ENCODE measurements around the gene FGD6. TPM values are rescaled to one million over a fixed set of nuclear protein-coding genes. Genes with fewer than 3 reads are reported as not detected.
"Not testable (repeated sequence)": the region's sequence is repeated elsewhere in the genome, so short reads cannot be mapped to it uniquely, and the experiment has no call there.

FGD6 gene
- total RNA-seq, 1 donor from 2014 or later: 17.7 TPM

DNA sequence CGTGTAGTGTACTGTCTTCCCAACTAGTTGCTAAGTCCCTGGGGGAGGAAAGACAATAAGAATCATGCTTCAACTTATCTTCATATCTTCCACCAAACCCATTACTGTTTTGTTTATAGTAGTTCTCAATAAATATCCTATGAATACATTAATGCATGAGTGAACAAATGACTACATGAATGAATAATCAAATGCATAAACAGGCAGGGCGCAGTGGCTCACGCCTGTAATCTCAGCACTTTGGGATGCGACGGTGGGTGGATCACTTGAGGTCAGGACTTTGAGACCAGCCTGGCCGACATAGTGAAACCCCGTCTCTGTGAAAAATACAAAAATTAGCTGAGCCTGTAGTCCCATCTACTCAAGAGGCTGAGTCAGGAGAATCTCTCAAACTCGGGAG lies 111.7 kb downstream of the FGD6 start:
- Histone ChIP-seq H3K27me3 (no peaks in the 10 kb centered on the region), H3K27ac (no peak overlapping the region), H3K36me3 (peaks cover 0 to 17% of the 10 kb centered on the region in 2 donors), H3K9me3 (no peaks in the 10 kb centered on the region), H3K4me1 (no peaks in the 10 kb centered on the region), H3K4me3 (no peak overlapping the region)
- no peak for TF ChIP-seq POLR2A (IDR thresholded peaks at IDR 0.05)
- TF ChIP-seq, protein P1, sequence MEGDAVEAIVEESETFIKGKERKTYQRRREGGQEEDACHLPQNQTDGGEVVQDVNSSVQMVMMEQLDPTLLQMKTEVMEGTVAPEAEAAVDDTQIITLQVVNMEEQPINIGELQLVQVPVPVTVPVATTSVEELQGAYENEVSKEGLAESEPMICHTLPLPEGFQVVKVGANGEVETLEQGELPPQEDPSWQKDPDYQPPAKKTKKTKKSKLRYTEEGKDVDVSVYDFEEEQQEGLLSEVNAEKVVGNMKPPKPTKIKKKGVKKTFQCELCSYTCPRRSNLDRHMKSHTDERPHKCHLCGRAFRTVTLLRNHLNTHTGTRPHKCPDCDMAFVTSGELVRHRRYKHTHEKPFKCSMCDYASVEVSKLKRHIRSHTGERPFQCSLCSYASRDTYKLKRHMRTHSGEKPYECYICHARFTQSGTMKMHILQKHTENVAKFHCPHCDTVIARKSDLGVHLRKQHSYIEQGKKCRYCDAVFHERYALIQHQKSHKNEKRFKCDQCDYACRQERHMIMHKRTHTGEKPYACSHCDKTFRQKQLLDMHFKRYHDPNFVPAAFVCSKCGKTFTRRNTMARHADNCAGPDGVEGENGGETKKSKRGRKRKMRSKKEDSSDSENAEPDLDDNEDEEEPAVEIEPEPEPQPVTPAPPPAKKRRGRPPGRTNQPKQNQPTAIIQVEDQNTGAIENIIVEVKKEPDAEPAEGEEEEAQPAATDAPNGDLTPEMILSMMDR (IDR thresholded peaks at IDR 0.05): no peak
- TF ChIP-seq POLR2AphosphoS5 (IDR thresholded peaks at IDR 0.05; ENCODE audit: insufficient read depth in 1 of 2, low read depth in 1 of 2): no peak
- intact Hi-C loops (cut with DNase I): no loop called here
- no peak for DNase-seq (ENCODE audit: extremely low spot score in 2 of 2)

DNA sequence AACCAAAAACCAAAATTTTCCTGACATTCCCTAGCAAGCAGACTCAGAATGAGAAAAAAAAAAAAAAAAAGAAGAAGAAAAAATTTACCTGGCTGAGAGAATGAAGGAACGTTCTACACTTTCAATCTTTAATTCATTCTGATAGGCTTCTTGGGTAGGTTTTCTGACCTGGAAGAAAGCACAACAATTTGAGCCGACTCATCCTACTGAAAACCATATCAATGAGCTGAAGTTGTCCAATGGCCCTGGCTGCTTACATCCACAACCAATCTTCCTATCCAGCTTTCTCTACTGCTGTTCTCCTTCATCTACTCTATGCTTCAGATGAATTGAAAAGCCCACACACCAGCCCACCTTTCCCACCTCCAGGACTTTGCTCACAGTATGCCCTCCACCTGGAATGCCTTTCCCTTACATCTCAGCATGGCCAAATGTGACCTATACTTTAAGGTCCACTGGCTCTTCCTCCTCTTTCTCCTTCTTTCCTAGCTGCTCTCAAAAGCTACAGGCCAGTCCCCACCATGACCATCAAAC lies 112.3 kb downstream of the FGD6 start:
- Histone ChIP-seq H3K4me1 (no peaks in the 10 kb centered on the region), H3K27me3 (no peaks in the 10 kb centered on the region), H3K4me3 (no peak overlapping the region), H3K36me3 (peaks cover 0 to 17% of the 10 kb centered on the region in 2 donors), H3K27ac (no peak overlapping the region), H3K9me3 (no peaks in the 10 kb centered on the region)
- DNase-seq (ENCODE audit: extremely low spot score in 2 of 2): no peak
- intact Hi-C loops (cut with DNase I): no loop called here
- TF ChIP-seq, protein P1 (IDR thresholded peaks at IDR 0.05): no peak
- TF ChIP-seq POLR2AphosphoS5 (IDR thresholded peaks at IDR 0.05; ENCODE audit: insufficient read depth in 1 of 2, low read depth in 1 of 2): no peak
- no peak for TF ChIP-seq POLR2A (IDR thresholded peaks at IDR 0.05)

DNA sequence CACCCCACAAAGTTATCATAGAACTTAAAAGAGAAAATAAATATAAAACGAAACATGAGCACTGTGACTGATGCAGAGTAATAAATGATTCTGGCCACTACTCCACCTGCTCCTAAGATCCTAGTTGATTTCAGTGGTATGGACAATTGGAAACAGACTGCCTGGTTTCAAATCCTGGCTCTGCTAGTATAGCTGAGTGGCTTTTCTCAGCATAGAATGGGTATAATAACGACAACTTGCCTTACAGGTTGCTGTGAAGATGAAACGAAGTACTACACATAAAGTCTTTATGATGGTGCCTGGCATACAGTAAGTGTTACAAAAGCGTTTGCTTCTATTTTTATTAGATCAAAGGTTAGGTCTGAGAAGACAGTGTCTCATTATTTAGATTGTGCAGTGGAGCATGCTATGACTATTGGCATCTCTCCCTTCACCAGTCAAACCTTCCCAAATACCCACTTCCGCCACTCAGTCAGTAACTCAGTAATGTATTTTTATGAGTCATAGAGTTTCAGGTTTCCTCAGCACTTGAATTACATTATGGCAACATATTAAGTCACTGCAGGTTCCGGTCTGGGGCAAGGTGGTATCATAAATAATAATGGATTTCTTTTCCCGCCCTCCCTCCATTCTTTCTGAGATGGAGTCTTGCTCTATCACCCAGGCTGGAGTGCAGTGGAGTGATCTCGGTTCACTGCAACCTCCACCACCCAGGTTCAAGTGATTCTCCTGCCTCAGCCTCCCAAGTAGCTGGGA lies 114.2 kb downstream of the FGD6 start:
- Histone ChIP-seq H3K27ac (no peak overlapping the region), H3K36me3 (peaks cover 0 to 11% of the 10 kb centered on the region in 2 donors), H3K4me1 (no peaks in the 10 kb centered on the region), H3K4me3 (no peak overlapping the region), H3K27me3 (no peaks in the 10 kb centered on the region), H3K9me3 (no peaks in the 10 kb centered on the region)
- TF ChIP-seq, protein P1 (IDR thresholded peaks at IDR 0.05): no peak
- TF ChIP-seq POLR2AphosphoS5 (IDR thresholded peaks at IDR 0.05; ENCODE audit: insufficient read depth in 1 of 2, low read depth in 1 of 2) (peak in 1 of 2 donors; percentile 47), POLR2A (IDR thresholded peaks at IDR 0.05) (no peak)
- intact Hi-C loops (cut with DNase I): no loop called here
- DNase-seq (ENCODE audit: extremely low spot score in 2 of 2): no peak

DNA sequence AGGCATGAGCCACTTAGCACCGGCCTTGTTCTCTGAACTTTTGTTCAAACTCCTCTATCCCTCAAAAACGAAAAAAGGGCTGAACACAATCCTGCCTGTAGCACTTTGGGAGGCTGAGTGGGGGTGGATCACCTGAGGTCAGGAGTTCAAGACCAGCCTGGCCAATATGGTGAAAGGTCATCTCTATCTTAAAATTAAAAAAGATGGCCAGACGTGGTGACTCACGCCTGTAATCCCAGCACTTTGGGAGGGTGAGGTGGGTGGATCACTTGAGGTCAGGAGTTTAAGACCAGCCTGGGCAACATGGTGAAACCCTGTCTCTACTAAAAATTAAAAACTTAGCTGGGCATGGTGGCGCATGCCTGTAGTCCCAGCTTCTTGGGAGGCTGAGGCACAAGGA lies 115.3 kb downstream of the FGD6 start:
- H3K4me3 ChIP-seq; H3K4me1 ChIP-seq; DNase-seq (ENCODE audit: extremely low spot score in 2 of 2); H3K27me3 ChIP-seq; H3K9me3 ChIP-seq; intact Hi-C loops (cut with DNase I); H3K27ac ChIP-seq: not testable (repeated sequence)
- peaks cover 0 to 10% of the 10 kb centered on the region in 2 donors for H3K36me3 ChIP-seq

DNA sequence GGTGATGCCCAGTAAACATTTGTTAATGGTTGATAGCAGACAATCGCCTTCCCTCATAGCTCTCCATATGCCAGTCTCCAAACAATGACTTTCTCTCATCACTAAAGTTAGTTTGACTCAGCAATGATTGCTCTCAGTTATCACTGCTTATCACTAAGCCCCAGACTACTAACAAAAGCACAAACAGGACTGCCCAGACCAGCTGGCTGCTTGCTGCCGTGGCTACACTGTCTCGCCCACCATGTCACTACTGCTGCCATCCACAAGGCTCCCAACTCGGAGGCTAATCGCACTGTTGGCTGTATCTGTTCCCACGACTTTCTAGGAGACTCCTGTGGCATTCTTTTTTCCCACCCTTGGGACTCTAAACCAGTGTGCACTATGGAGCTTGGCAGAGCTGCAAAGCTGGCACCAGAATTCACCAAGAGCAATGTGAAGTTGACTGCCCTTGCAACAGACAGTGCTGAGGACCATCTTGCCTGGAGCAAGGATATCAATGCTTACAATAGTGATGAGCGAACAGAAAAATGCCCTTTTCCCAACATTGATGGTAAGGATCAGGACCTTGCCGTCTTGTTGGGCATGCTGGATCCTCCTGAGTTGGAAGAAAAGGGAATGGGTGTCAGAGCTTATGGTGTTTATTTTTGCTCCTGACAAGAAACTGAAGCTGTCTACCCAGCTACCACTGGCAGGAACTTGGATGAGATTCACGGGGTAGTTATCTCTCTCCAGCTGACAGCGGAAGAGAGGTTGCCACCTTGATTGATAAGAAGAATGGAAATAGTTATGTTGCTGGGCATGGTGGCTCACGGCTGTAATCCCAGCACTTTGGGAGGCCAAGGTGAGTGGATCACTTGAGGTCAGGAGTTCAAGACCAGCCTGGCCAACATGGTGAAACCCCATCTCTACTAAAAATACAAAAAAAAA lies 116.7 kb downstream of the FGD6 start:
- TF ChIP-seq POLR2AphosphoS5 (IDR thresholded peaks at IDR 0.05; ENCODE audit: insufficient read depth in 1 of 2, low read depth in 1 of 2): no peak
- TF ChIP-seq, protein P1 (IDR thresholded peaks at IDR 0.05): no peak
- TF ChIP-seq POLR2A (IDR thresholded peaks at IDR 0.05): no peak
- peaks cover 10% of the 10 kb centered on the region for H3K4me1 ChIP-seq
- DNase-seq (ENCODE audit: extremely low spot score in 2 of 2): no peak
- no peaks in the 10 kb centered on the region for H3K9me3 ChIP-seq
- H3K27ac ChIP-seq: no peak overlapping the region
- H3K4me3 ChIP-seq: no peak overlapping the region
- peaks cover 0 to 10% of the 10 kb centered on the region in 2 donors for H3K36me3 ChIP-seq
- intact Hi-C loops (cut with DNase I): no loop called here
- H3K27me3 ChIP-seq: no peaks in the 10 kb centered on the region
